Testis (tissue), 2 donors: Measurements from ENCODE around the gene EMC10.

Source experiments
- CTCF ChIP-seq, 3 experiments: fragments of 450-650 bp in 2 of 3; fragments of 200-600 bp in 1 of 3; sonication (generic) in 1 of 3; IDR thresholded peaks; one replicate each; pipeline ENCODE4 v1.5.1; 2016 to 2019; ENCODE audit warnings: antibody characterized with exemption in 3 of 3, mild to moderate bottlenecking in 2 of 3, moderate library complexity in 1 of 3
- POLR2A ChIP-seq: fragments of 450-650 bp; IDR thresholded peaks from one replicate; pipeline ENCODE4 v1.6.1; 2017; ENCODE audit warnings: antibody characterized with exemption, mild to moderate bottlenecking, moderate library complexity

GRCh38 chr19:50482916-50483315 lies 6.6 kb downstream of the EMC10 start:
- TF ChIP-seq POLR2A (no peak), CTCF (IDR thresholded peaks at IDR 0.05) (no peak)
